Left renal pelvis (tissue), 4 donors: ENCODE measurements around the gene KCNMA1. TPM values are rescaled to one million over a fixed set of nuclear protein-coding genes. Genes with fewer than 3 reads are reported as not detected.
"Not testable (repeated sequence)": the region's sequence is repeated elsewhere in the genome, so short reads cannot be mapped to it uniquely, and the experiment has no call there.

ENCODE experiments used
- DNase-seq, 4 donors: peaks; one replicate each; pipeline ENCODE4 v3.0.0-alpha.2; 2013; ENCODE audit warnings: low read depth in 4 of 4, low spot score in 3 of 4
- polyA plus RNA-seq, 4 donors: library from polyadenylated mRNA; unstranded; fragments of 120-200 nt; gene quantifications; one replicate each; pipeline ENCODE4 v1.2.1, GENCODE V29; 2013; ENCODE audit not compliant: insufficient read length in 4 of 4

Gene KCNMA1
- polyA plus RNA-seq, 4 donors, result 3.3 to 4.9 (median 4.4) TPM

GRCh38 chr10:77664696-77665095 lies 27.1 kb upstream of the KCNMA1 start:
- no peak for DNase-seq

GRCh38 chr10:77664008-77664407 lies 26.4 kb upstream of the KCNMA1 start:
- DNase-seq, result no peak

GRCh38 chr10:77661674-77662073 lies 24.1 kb upstream of the KCNMA1 start:
- DNase-seq, result no peak

GRCh38 chr10:77661100-77661499 lies 23.5 kb upstream of the KCNMA1 start:
- DNase-seq, result no peak

GRCh38 chr10:77659046-77659670 lies 21.6 kb upstream of the KCNMA1 start:
- not testable (repeated sequence) for DNase-seq

- no peak for DNase-seq
Measured at GRCh38 chr10:77653210-77653609, 15.6 kb upstream of the KCNMA1 start.

- DNase-seq, result no peak
Measured at GRCh38 chr10:77649333-77650331, 12.0 kb upstream of the KCNMA1 start.

- no peak for DNase-seq
Measured at GRCh38 chr10:77648472-77648871, 10.9 kb upstream of the KCNMA1 start.

- no peak for DNase-seq
Measured at GRCh38 chr10:77647543-77648293, 10.1 kb upstream of the KCNMA1 start.

GRCh38 chr10:77644557-77645243 lies 7.1 kb upstream of the KCNMA1 start:
- DNase-seq, result no peak

GRCh38 chr10:77643795-77644468 lies 6.3 kb upstream of the KCNMA1 start:
- DNase-seq, result no peak

- peak; percentile 36 to 65 (median 58) for DNase-seq
Measured at GRCh38 chr10:77641788-77642397, 4.3 kb upstream of the KCNMA1 start.

GRCh38 chr10:77641344-77641743 lies 3.7 kb upstream of the KCNMA1 start:
- DNase-seq, result no peak

- no peak for DNase-seq
Measured at GRCh38 chr10:77640167-77640566, 2.6 kb upstream of the KCNMA1 start.

GRCh38 chr10:77639756-77640155 lies 2.1 kb upstream of the KCNMA1 start:
- DNase-seq, result no peak

- DNase-seq, result peak in 1 of 4 donors; percentile 12
Measured at GRCh38 chr10:77638321-77639101, 903 bp upstream of the KCNMA1 start.

GRCh38 chr10:77636967-77637531 lies 559 bp downstream of the KCNMA1 start:
- no peak for DNase-seq

GRCh38 chr10:77636282-77636966 lies 1.2 kb downstream of the KCNMA1 start:
- DNase-seq, result no peak
